HEK293 (cell line): ENCODE data around the gene KATNA1.

Experiments
- CTCF ChIP-seq: fragments of 450-650 bp; formaldehyde crosslinking; IDR thresholded peaks from 2 replicates; pipeline ENCODE4 v1.5.1; 2016; ENCODE audit warnings: missing biosample characterization, missing genetic modification characterization
- KLF1 ChIP-seq: fragments of 450-650 bp; formaldehyde crosslinking; IDR thresholded peaks from 2 replicates; pipeline ENCODE4 v1.5.1; 2016; ENCODE audit warnings: missing biosample characterization, missing genetic modification characterization
- PRDM1 ChIP-seq: fragments of 450-650 bp; formaldehyde crosslinking; IDR thresholded peaks from 2 replicates; pipeline ENCODE4; 2016; ENCODE audit warnings: missing biosample characterization, missing genetic modification characterization
- TRIM28 ChIP-seq: IDR thresholded peaks from 2 replicates; pipeline ENCODE4 v1.6.1; 2011; ENCODE audit warnings: low read length, control low read depth, borderline replicate concordance
- ZNF354C ChIP-seq: fragments of 450-650 bp; formaldehyde crosslinking; IDR thresholded peaks from 2 replicates; pipeline ENCODE4 v1.5.1; 2016; ENCODE audit warnings: missing biosample characterization, missing genetic modification characterization, low read depth, borderline replicate concordance
- ZNF837 ChIP-seq: fragments of 450-650 bp; formaldehyde crosslinking; IDR thresholded peaks from 2 replicates; pipeline ENCODE4 v1.5.1; 2016; ENCODE audit warnings: missing biosample characterization, missing genetic modification characterization

DNA sequence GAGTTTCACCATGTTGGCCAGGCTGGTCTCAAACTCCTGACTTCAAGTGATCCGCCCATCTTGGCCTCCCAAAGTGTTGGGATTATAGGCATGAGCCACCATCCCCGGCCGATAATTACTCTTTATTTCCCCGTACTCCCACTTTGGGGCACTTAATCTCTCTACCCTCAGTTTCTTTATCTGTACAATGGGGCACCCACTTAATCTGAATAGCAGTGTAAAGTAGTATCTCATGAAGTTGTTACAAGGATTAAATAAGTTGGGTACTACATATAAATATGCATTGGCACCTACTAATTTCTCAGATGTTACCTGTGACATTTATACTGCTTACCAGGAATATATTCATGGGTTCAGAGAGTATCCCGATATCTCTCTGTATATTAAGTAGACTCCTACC lies 67.2 kb downstream of the KATNA1 start:
- no peak for TF ChIP-seq ZNF354C
- no peak for TF ChIP-seq KLF1
- no peak for TF ChIP-seq ZNF837 (tag by site-specific recombination)
- TF ChIP-seq TRIM28 = no peak
- TF ChIP-seq PRDM1 (tag by site-specific recombination) = no peak
- no peak for TF ChIP-seq CTCF (tag by site-specific recombination)
